HCT116 (cell line): ENCODE measurements around the gene FAM13A. TPM values are rescaled to one million over a fixed set of nuclear protein-coding genes. Genes with fewer than 3 reads are reported as not detected.

Source experiments
- ATAC-seq: fragments of 200-7000 bp; cut with Tn5 transposase; 2 replicates; pipeline ENCODE4 v1.9.1; 2020; ENCODE audit warnings: mild to moderate bottlenecking, moderate library complexity
- BruUV-seq: library from RNA; stranded (reverse); fragments of 400-500 nt; replicated peaks from 2 replicates; lab custom pipeline; 2021; lab: Mats Ljungman, UMichigan
- CTCF ChIA-PET: fragments of 300-600 bp; sonication (Branson Sonifier 250); formaldehyde crosslinking; loops from one replicate; lab custom pipeline; 2021; ENCODE audit warnings: antibody characterized with exemption; lab: Charles Lee
- POLR2A ChIA-PET: fragments of 300-600, 350-600 bp; sonication (Branson Sonifier 250); formaldehyde crosslinking; loops from one replicate; lab custom pipeline; 2021; ENCODE audit warnings: antibody characterized with exemption; lab: Charles Lee
- RAD21 ChIA-PET, 2 experiments: fragments of 300-600 bp; sonication (Branson Sonifier 250); formaldehyde crosslinking; loops; one replicate each; lab custom pipeline; 2023; ENCODE audit warnings: low total read pairs in 2 of 2; ENCODE audit not compliant: uncharacterized antibody in 2 of 2, unreplicated experiment in 2 of 2, low non-redundant PET in 1 of 2; lab: Charles Lee
- DNase-seq: peaks from one replicate; pipeline ENCODE4 v3.0.0-alpha.2; 2010; ENCODE audit warnings: low read depth, low spot score
- H2AFZ ChIP-seq: fragments of 200-600 bp; shearing (Covaris generic), sonication (generic); 2 replicates; pipeline ENCODE4 v1.6.1; 2017; ENCODE audit warnings: low read depth, mixed run types, mixed read lengths, antibody characterized with exemption, low read length; ENCODE audit not compliant: poor library complexity, severe bottlenecking
- H3K27ac ChIP-seq: 2 replicates; pipeline ENCODE4 v1.5.1; 2012; ENCODE audit warnings: low read depth, low read length
- H3K27me3 ChIP-seq: fragments of 200-600 bp; sonication (generic); 2 replicates; pipeline ENCODE4 v1.6.1; 2016; ENCODE audit warnings: mixed run types, low read length, mixed read lengths; ENCODE audit not compliant: insufficient read depth
- H3K36me3 ChIP-seq, 2 experiments: fragments of 200-500 bp in 1 of 2; fragments of 200-600 bp in 1 of 2; sonication (Bioruptor generic) in 1 of 2; sonication (generic) in 1 of 2; 2 replicates each; pipeline versions ENCODE4 v1.5.1 to v1.6.1; 2014 to 2016; ENCODE audit warnings: low read length in 2 of 2, inconsistent platforms in 1 of 2, mixed read lengths in 1 of 2, mixed run types in 1 of 2; ENCODE audit not compliant: insufficient read depth in 2 of 2, control insufficient read depth in 1 of 2
- H3K4me1 ChIP-seq, 2 experiments: fragments of 200-600 bp in 1 of 2; sonication (generic) in 1 of 2; 2 replicates each; pipeline versions ENCODE4 v1.5.1 to v1.6.1; 2012 to 2017; ENCODE audit warnings: low read length in 2 of 2, inconsistent platforms in 1 of 2, mild to moderate bottlenecking in 1 of 2, mixed read lengths in 1 of 2, mixed run types in 1 of 2, moderate library complexity in 1 of 2; ENCODE audit not compliant: insufficient read depth in 2 of 2, control insufficient read depth in 1 of 2
- H3K4me2 ChIP-seq: fragments of 200-600 bp; sonication (generic); 2 replicates; pipeline ENCODE4 v1.6.1; 2017; ENCODE audit warnings: mixed run types, low read length, mixed read lengths
- H3K4me3 ChIP-seq, 2 experiments: fragments of 200-600 bp in 1 of 2; sonication (generic) in 1 of 2; replicated peaks in 1 of 2; 2 replicates each; pipeline ENCODE4 v1.5.1; 2011 to 2016; ENCODE audit warnings: low read length in 2 of 2, control low read depth in 1 of 2, low read depth in 1 of 2, mild to moderate bottlenecking in 1 of 2, mixed read lengths in 1 of 2, mixed run types in 1 of 2
- H3K79me2 ChIP-seq: fragments of 200-600 bp; sonication (generic); 2 replicates; pipeline ENCODE4 v1.6.1; 2017; ENCODE audit warnings: mild to moderate bottlenecking, mixed run types, low read length, moderate library complexity, mixed read lengths; ENCODE audit not compliant: insufficient read depth
- H3K9ac ChIP-seq: fragments of 200-600 bp; sonication (generic); 2 replicates; pipeline ENCODE4 v1.6.1; 2016; ENCODE audit warnings: low read length, mixed read lengths
- H3K9me2 ChIP-seq: fragments of 200-600 bp; sonication (generic), shearing (Covaris generic); 2 replicates; pipeline ENCODE4 v1.6.1; 2017; ENCODE audit warnings: mixed run types, mild to moderate bottlenecking, moderate library complexity; ENCODE audit not compliant: insufficient read depth
- H3K9me3 ChIP-seq, 2 experiments: fragments of 200-500 bp in 1 of 2; fragments of 200-600 bp in 1 of 2; sonication (Bioruptor generic) in 1 of 2; sonication (generic) in 1 of 2; 2 replicates each; pipeline ENCODE4 v1.6.1; 2014 to 2017; ENCODE audit warnings: low read length in 2 of 2, mixed read lengths in 2 of 2, inconsistent platforms in 1 of 2, low read depth in 1 of 2, mild to moderate bottlenecking in 1 of 2, mixed run types in 1 of 2, moderate library complexity in 1 of 2; ENCODE audit not compliant: control insufficient read depth in 1 of 2, insufficient read depth in 1 of 2
- H4K20me1 ChIP-seq: fragments of 200-600 bp; sonication (generic), shearing (Covaris generic); 2 replicates; pipeline ENCODE4 v1.6.1; 2017; ENCODE audit warnings: mixed run types, mild to moderate bottlenecking, moderate library complexity; ENCODE audit not compliant: insufficient read depth
- ATF3 ChIP-seq: IDR thresholded peaks from 2 replicates; pipeline ENCODE4 v1.6.1; 2012
- CBX3 ChIP-seq: IDR thresholded peaks from 2 replicates; pipeline ENCODE4 v1.6.1; 2012; ENCODE audit warnings: low read depth
- CTCF ChIP-seq, 3 experiments: fragments of 200-600 bp in 1 of 3; sonication (generic) in 1 of 3; IDR thresholded peaks in 2 of 3; conservative IDR thresholded peaks in 1 of 3; 2 replicates each; pipeline ENCODE4 v1.5.1; 2012 to 2017; ENCODE audit warnings: low read depth in 2 of 3, low read length in 2 of 3, antibody characterized with exemption in 1 of 3, borderline replicate concordance in 1 of 3, control low read depth in 1 of 3, mild to moderate bottlenecking in 1 of 3, mixed read lengths in 1 of 3, mixed run types in 1 of 3, moderate library complexity in 1 of 3; ENCODE audit not compliant: insufficient read depth in 1 of 3
- REST ChIP-seq: IDR thresholded peaks from 2 replicates; pipeline ENCODE4 v1.6.1; 2012; ENCODE audit warnings: low read depth
- SIN3A ChIP-seq: IDR thresholded peaks from 2 replicates; pipeline ENCODE4 v1.6.1; 2012; ENCODE audit warnings: low read depth
- SP1 ChIP-seq: IDR thresholded peaks from 2 replicates; pipeline ENCODE4 v1.6.1; 2012; ENCODE audit warnings: low read depth
- SRF ChIP-seq: IDR thresholded peaks from 2 replicates; pipeline ENCODE4 v1.6.1; 2012; ENCODE audit warnings: low read depth
- TCF7L2 ChIP-seq: IDR thresholded peaks from 2 replicates; pipeline ENCODE4 v1.7.0; 2011; ENCODE audit warnings: borderline replicate concordance, inconsistent platforms; ENCODE audit not compliant: insufficient read depth, insufficient read length; ENCODE audit errors: extremely low read depth
- YY1 ChIP-seq: IDR thresholded peaks from 2 replicates; pipeline ENCODE4 v1.6.1; 2011; ENCODE audit warnings: low read length, low read depth, moderate library complexity, mild to moderate bottlenecking; ENCODE audit not compliant: insufficient replicate concordance; ENCODE audit errors: extremely low read depth
- ZFX ChIP-seq: fragments of 450-650 bp; IDR thresholded peaks from 2 replicates; pipeline ENCODE4 v1.6.1; 2017
- ZNF274 ChIP-seq: fragments of 200-500 bp; sonication (Bioruptor generic); IDR thresholded peaks from 2 replicates; pipeline ENCODE4 v1.6.1; 2014; ENCODE audit warnings: mild to moderate bottlenecking, low read depth, low read length, inconsistent platforms
- intact Hi-C: fragments of 100-400 bp; cut with micrococcal nuclease; formaldehyde crosslinking; loops from 2 replicates; pipeline ENCODE4 v1.10.0; 2022
- total RNA-seq: library from RNA; stranded (reverse); gene quantifications from one replicate; pipeline ENCODE4 v1.2.1, GENCODE V29; 2021; ENCODE audit not compliant: unreplicated experiment

FAM13A gene
- total RNA-seq, 1 experiment from 2014 or later = 17.2 TPM

- POLR2A ChIA-PET = no interaction called here
- Histone ChIP-seq H3K4me1 (peaks cover 0 to 10% of the 10 kb centered on the region in 2 experiments; a peak in 2 of 4 replicates), H3K36me3 (no peaks in the 10 kb centered on the region), H3K9me2 (no peaks in the 10 kb centered on the region), H3K79me2 (no peaks in the 10 kb centered on the region), H2AFZ (no peak overlapping the region), H3K9me3 (no peaks in the 10 kb centered on the region), H3K27me3 (no peaks in the 10 kb centered on the region)
- no peak for DNase-seq
- intact Hi-C loops = no loop called here
- no TSS peak for BruUV-seq
- TF ChIP-seq ZNF274 = no peak
- no peak for TF ChIP-seq ZFX
- no peak for TF ChIP-seq SP1
- TF ChIP-seq SIN3A = no peak
- TF ChIP-seq REST = no peak
- TF ChIP-seq TCF7L2 = no peak
- TF ChIP-seq CBX3 = no peak
- no peak for TF ChIP-seq SRF
- no peak for TF ChIP-seq CTCF (IDR thresholded peaks at IDR 0.05 in 2 of 3, conservative IDR thresholded peaks at IDR 0.05 in 1 of 3; ENCODE audit: borderline replicate concordance in 1 of 3, insufficient read depth in 1 of 3, low read depth in 2 of 3, low read length in 2 of 3)
- no peak for TF ChIP-seq YY1
- TF ChIP-seq ATF3 = no peak
- TF ChIP-seq, all 23 proteins: peak for 0
- ChIA-PET RAD21 (no interaction called here), CTCF (no interaction called here)
- Histone ChIP-seq H4K20me1 (no peaks in the 10 kb centered on the region), H3K4me2 (no peak overlapping the region), H3K27ac (no peak overlapping the region), H3K9ac (no peak overlapping the region), H3K4me3 (no peak overlapping the region)
- ATAC-seq = no peak
Observed at GRCh38 chr4:88830598-88830997, 226.4 kb downstream of the FAM13A start.
